SK-N-DZ (cell line): ENCODE measurements around the gene ARFGEF2.
"Not testable (repeated sequence)": the region's sequence is repeated elsewhere in the genome, so short reads cannot be mapped to it uniquely, and the experiment has no call there.

Experiments used
- DNase-seq: peaks from one replicate; pipeline ENCODE4 v3.0.0-alpha.2; 2015; ENCODE audit warnings: low spot score

The ARFGEF2 gene

GRCh38 chr20:48951646-48952045, 30.1 kb downstream of the ARFGEF2 start:
- no peak for DNase-seq

GRCh38 chr20:48952656-48953055, 31.1 kb downstream of the ARFGEF2 start:
- no peak for DNase-seq

GRCh38 chr20:48953653-48954052, 32.1 kb downstream of the ARFGEF2 start:
- no peak for DNase-seq

GRCh38 chr20:48956052-48956451, 34.5 kb downstream of the ARFGEF2 start:
- no peak for DNase-seq

- DNase-seq: no peak
Measured at GRCh38 chr20:48957053-48957481, 35.6 kb downstream of the ARFGEF2 start.

- DNase-seq: no peak
Measured at GRCh38 chr20:48957533-48957932, 36.0 kb downstream of the ARFGEF2 start.

GRCh38 chr20:48958743-48959142, 37.2 kb downstream of the ARFGEF2 start:
- no peak for DNase-seq

- no peak for DNase-seq
Measured at GRCh38 chr20:48959899-48960550, 38.5 kb downstream of the ARFGEF2 start.

GRCh38 chr20:48962421-48962820, 40.9 kb downstream of the ARFGEF2 start:
- no peak for DNase-seq

GRCh38 chr20:48962976-48963771, 41.7 kb downstream of the ARFGEF2 start:
- no peak for DNase-seq

GRCh38 chr20:48965189-48965910, 43.8 kb downstream of the ARFGEF2 start:
- no peak for DNase-seq

- DNase-seq: no peak
Measured at GRCh38 chr20:48970681-48971365, 49.3 kb downstream of the ARFGEF2 start.

- no peak for DNase-seq
Measured at GRCh38 chr20:48971956-48972355, 50.4 kb downstream of the ARFGEF2 start.

- DNase-seq: no peak
Measured at GRCh38 chr20:48972816-48973215, 51.3 kb downstream of the ARFGEF2 start.

GRCh38 chr20:48975955-48976354, 54.4 kb downstream of the ARFGEF2 start:
- no peak for DNase-seq

GRCh38 chr20:48979980-48980379, 58.5 kb downstream of the ARFGEF2 start:
- DNase-seq: not testable (repeated sequence)

GRCh38 chr20:48983423-48984400, 62.2 kb downstream of the ARFGEF2 start:
- peak; percentile 50 for DNase-seq

GRCh38 chr20:48984575-48985219, 63.2 kb downstream of the ARFGEF2 start:
- DNase-seq: no peak

- no peak for DNase-seq
Measured at GRCh38 chr20:48986899-48987298, 65.4 kb downstream of the ARFGEF2 start.

GRCh38 chr20:48990467-48990866, 69.0 kb downstream of the ARFGEF2 start:
- no peak for DNase-seq
